ENCODE results near the gene TRIM3.

GRCh38 chr11:6433998-6434660, 39.6 kb downstream of the TRIM3 start:
- no peak for TF ChIP-seq CTCF (IDR thresholded peaks at IDR 0.05; ENCODE audit: low read depth, low read length, poor library complexity, severe bottlenecking)
- no peak for TF ChIP-seq EZH2phosphoT487 (IDR thresholded peaks at IDR 0.05; ENCODE audit: borderline replicate concordance, low read length)
